Chondrocyte (in vitro differentiated cells): ENCODE data around the gene NEURL1B. TPM values are rescaled to one million over a fixed set of nuclear protein-coding genes. Genes with fewer than 3 reads are reported as not detected.
A peak's percentile ranks its signal among the peaks of the same experiment; 100 is the strongest.

Experiments used
- DNase-seq: peaks from one replicate; pipeline ENCODE4 v3.0.0; 2021; ENCODE audit warnings: mixed read lengths, low spot score
- H3K27ac Mint-ChIP-seq: one replicate; pipeline ENCODE4 v1.8.0; 2021; ENCODE audit warnings: mild to moderate bottlenecking, moderate library complexity, mixed read lengths; ENCODE audit not compliant: unreplicated experiment
- H3K27me3 Mint-ChIP-seq: 2 replicates; pipeline ENCODE4 v1.8.0; 2021; ENCODE audit warnings: low read depth, mixed read lengths
- H3K36me3 Mint-ChIP-seq: 2 replicates; pipeline ENCODE4 v1.8.0; 2021; ENCODE audit warnings: low read depth, mixed read lengths
- H3K4me1 Mint-ChIP-seq: 2 replicates; pipeline ENCODE4 v1.8.0; 2021; ENCODE audit warnings: low read depth, mild to moderate bottlenecking, mixed read lengths
- H3K4me3 Mint-ChIP-seq: one replicate; pipeline ENCODE4 v1.8.0; 2021; ENCODE audit warnings: mild to moderate bottlenecking, moderate library complexity, mixed read lengths; ENCODE audit not compliant: unreplicated experiment
- H3K9me3 Mint-ChIP-seq: 2 replicates; pipeline ENCODE4 v1.8.0; 2021; ENCODE audit warnings: low read depth, mixed read lengths
- CTCF ChIP-seq: fragments of 200-600 bp; sonication (generic); IDR thresholded peaks from 2 replicates; pipeline ENCODE4 v1.5.0; 2021; ENCODE audit warnings: antibody characterized with exemption, mild to moderate bottlenecking, moderate library complexity
- total RNA-seq: library from RNA; stranded (reverse); gene quantifications from 3 replicates; pipeline ENCODE4 v1.2.1, GENCODE V29; 2021

The NEURL1B gene
- total RNA-seq, 1 donor from 2014 or later, result 5.4 TPM

GRCh38 chr5:172603251-172603806 lies 37.7 kb upstream of the NEURL1B start:
- Mint-ChIP-seq H3K36me3 (no peaks in the 10 kb centered on the region), H3K27ac (peak overlapping the region; percentile 73), H3K4me3 (peak overlapping the region; percentile 37), H3K4me1 (peaks cover 25% of the 10 kb centered on the region), H3K27me3 (peaks cover 9% of the 10 kb centered on the region), H3K9me3 (peaks cover 11% of the 10 kb centered on the region)
- TF ChIP-seq CTCF, result no peak
- no peak for DNase-seq

- Mint-ChIP-seq H3K27ac (no peak overlapping the region), H3K4me3 (no peak overlapping the region), H3K36me3 (no peaks in the 10 kb centered on the region), H3K4me1 (peaks cover 21% of the 10 kb centered on the region), H3K27me3 (peaks cover 16% of the 10 kb centered on the region), H3K9me3 (peaks cover 11% of the 10 kb centered on the region)
- no peak for DNase-seq
- no peak for TF ChIP-seq CTCF
Measured at GRCh38 chr5:172605466-172605865, 35.6 kb upstream of the NEURL1B start.

- peaks cover 19% of the 10 kb centered on the region for H3K27me3 Mint-ChIP-seq
- H3K36me3 Mint-ChIP-seq, result no peaks in the 10 kb centered on the region
- peaks cover 11% of the 10 kb centered on the region for H3K9me3 Mint-ChIP-seq
- H3K27ac Mint-ChIP-seq, result no peak overlapping the region
- H3K4me3 Mint-ChIP-seq, result no peak overlapping the region
- no peak for TF ChIP-seq CTCF
- no peak for DNase-seq
- peaks cover 18% of the 10 kb centered on the region for H3K4me1 Mint-ChIP-seq
Measured at GRCh38 chr5:172606156-172606785, 34.8 kb upstream of the NEURL1B start.

GRCh38 chr5:172607213-172607793 lies 33.8 kb upstream of the NEURL1B start:
- TF ChIP-seq CTCF, result no peak
- Mint-ChIP-seq H3K27me3 (peaks cover 20% of the 10 kb centered on the region), H3K4me3 (no peak overlapping the region), H3K4me1 (peaks cover 18% of the 10 kb centered on the region), H3K27ac (no peak overlapping the region), H3K36me3 (no peaks in the 10 kb centered on the region), H3K9me3 (peaks cover 11% of the 10 kb centered on the region)
- no peak for DNase-seq

GRCh38 chr5:172608773-172609172 lies 32.3 kb upstream of the NEURL1B start:
- Mint-ChIP-seq H3K4me1 (peaks cover 13% of the 10 kb centered on the region), H3K9me3 (peaks cover 19% of the 10 kb centered on the region), H3K27ac (no peak overlapping the region), H3K27me3 (peaks cover 22% of the 10 kb centered on the region), H3K36me3 (peaks cover 4% of the 10 kb centered on the region), H3K4me3 (no peak overlapping the region)
- no peak for DNase-seq
- TF ChIP-seq CTCF, result no peak
